Stimulated activated CD4-positive, alpha-beta T cell treated with anti-CD3 and anti-CD28 coated beads, Interleukin-12 subunit alpha, Interleukin-12 subunit beta, amount 100 ng/mL, for 4 hours (primary cell): ENCODE measurements around the gene TMEM186.
"Not testable (repeated sequence)": the region's sequence is repeated elsewhere in the genome, so short reads cannot be mapped to it uniquely, and the experiment has no call there.

Experiments used
- DNase-seq: peaks from one replicate; pipeline ENCODE4 v3.0.0-alpha.2; 2020

The TMEM186 gene

GRCh38 chr16:8768283-8768682 is 29.2 kb downstream of the TMEM186 start:
- DNase-seq, result no peak

DNA sequence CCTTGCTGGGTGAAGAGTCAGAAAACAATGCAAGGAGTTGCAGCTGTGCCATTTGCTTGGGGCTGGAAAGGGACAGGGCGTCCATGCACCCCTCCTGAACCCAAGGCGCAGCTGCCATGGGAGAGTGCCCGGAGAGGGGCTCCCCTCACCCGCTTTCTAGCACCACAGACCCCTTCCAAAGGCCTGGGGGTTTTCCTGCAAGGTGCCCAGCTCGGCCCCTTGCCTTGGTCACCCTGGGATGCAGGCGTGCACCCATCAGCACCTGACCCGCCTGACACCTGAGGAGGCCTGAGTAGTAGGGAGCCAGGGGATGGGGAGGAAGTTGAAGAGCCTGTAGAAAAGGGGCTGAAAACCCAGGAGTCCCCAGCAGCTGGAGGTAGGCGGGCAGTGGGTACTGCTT is 30.3 kb downstream of the TMEM186 start:
- no peak for DNase-seq

GRCh38 chr16:8764525-8765250 is 32.8 kb downstream of the TMEM186 start:
- DNase-seq, result no peak

DNA sequence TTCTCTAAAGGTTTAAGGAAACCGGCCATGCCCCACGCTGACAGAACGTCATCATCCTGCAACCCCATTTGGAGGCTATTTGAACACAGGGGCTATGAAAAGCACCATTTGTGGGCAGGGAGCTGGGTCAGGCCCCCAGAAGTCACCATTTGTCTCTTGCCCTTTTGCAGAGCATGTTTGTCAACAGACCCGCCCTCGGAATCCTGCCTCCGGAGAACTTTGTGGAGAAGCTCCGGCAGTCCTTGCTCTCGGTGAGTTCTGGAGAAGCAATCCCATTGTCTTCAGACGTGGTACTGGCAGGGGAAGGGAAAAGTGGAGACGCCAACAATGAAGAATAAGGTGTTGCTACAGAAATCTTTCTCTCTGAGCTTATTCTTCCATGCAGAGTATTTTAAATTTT is 33.5 kb downstream of the TMEM186 start:
- no peak for DNase-seq

DNA sequence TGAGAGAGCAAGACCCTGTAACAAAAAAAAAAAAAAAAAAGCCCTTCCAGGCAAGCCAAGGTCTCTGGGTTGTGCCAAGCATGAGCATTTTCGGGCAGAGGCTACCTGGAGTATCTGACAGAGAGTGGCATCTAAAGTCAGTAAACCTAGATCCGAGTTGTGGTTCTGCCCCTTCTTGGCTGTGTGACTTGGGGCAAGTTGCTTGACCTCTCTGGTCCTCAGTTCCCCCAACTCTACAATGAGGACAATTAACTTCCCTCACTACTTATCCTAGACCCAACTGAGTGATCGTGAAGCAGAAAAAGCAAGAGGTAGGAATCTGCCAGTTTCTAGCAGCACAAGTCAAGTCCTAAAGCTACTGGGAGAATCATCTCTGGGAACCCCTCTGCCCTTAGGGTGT is 34.4 kb downstream of the TMEM186 start:
- no peak for DNase-seq

DNA sequence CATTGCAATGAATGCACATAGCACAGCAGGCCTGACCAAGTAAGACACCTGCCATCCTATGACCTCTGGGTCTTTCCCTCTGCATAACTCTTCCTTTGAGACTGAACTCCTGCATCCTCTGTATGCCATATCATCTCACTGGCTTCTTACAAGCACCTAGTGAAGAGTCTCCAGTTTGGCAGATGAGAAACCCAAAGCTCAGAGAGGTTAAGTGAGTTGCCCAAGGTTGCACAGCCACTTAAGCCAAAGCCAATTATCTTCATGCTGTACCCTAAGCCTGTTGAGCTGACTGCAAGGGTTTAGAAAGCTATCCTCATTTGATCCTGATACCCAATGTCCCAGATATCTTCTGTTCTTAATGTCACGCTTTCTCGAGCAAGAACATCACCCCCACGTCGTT is 35.2 kb downstream of the TMEM186 start:
- no peak for DNase-seq

DNA sequence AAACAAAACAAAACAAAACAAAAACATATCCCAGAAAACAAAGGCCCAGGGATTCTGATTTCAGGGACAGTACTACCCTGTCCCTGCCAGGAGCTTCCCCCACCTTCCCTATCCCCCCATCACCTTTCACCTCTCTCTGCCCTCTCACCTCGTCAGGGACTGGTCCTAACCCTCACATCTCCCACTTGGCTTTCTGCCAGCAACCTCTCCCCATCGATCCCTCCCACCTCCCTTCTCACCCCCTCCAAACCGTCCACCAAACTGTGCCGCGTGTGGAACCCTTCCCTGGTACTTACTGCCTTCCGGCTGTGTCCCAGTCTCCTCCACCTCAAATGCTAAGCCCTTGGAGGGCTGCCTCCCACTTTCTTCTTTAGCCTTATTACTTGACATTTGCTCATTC is 36.4 kb downstream of the TMEM186 start:
- no peak for DNase-seq

DNA sequence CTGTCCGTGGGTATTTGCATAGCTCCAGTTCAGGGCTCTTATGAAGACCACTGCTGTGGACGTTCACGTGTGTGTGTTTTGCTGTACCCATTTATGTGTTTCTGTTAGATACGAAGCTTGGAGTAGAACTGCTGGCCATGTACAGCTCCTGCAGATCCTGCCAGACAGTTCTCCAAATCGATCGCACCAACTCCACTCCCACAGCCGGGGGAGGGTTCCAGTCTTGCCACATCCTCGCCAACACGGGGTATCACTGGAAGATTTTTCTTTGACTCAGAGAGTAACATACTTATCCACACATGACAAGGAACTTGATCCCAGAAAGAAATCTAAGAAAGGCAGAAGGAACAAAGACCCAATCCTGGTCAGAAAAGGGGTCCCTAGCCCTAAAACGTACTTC is 37.4 kb downstream of the TMEM186 start:
- no peak for DNase-seq

GRCh38 chr16:8758022-8758421 is 39.4 kb downstream of the TMEM186 start:
- DNase-seq, result no peak

DNA sequence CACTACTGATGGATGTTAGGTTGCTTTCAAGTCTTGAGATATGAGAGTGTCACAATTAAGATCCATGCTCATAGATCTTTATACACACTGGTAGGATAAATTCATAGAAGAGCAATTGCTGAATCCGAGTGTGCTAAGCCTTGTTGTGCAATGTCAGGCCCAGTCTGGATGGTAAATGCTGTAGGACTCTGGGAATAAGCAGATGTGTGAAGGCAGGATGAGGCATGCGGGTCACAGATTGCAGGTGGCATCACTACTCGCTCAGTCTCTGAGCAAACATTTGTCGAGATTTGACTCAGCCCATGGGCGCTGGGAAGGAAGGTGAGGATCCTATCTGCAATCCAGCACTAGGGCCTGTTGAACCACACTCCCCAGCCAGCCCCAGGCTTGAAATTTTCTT is 40.7 kb downstream of the TMEM186 start:
- no peak for DNase-seq

DNA sequence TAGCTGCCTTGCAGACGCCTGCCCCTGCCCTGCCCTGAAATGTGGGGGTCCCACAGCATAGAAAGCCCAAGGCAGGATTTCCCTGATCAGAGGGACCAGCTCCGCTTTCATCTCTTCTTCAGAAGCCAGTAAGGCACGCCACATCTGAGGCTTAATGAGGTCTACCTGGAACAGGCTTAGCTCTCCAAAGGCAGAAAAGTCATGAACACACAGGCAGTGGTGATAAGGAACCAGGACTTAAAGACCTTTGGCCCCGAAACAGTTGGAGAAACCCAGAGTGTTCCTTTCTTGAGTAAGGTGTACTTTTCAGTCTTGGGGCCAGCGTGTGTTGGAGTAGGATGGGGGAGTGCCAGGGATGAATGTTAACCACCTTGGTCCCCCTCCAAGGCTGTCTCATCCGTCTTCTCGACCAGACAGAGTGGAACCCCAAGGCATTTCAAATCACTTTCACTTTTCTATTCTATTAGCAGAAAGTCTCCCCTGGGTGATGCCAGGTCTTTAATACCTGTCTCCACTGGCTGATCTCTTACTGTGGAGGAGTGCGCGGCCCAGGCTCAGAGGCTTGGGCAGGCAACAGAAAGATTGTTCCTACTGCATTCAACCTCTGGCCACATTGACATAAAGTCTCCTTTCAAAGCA is 43.9 kb downstream of the TMEM186 start:
- no peak for DNase-seq

GRCh38 chr16:8752706-8753105 is 44.7 kb downstream of the TMEM186 start:
- DNase-seq, result no peak

DNA sequence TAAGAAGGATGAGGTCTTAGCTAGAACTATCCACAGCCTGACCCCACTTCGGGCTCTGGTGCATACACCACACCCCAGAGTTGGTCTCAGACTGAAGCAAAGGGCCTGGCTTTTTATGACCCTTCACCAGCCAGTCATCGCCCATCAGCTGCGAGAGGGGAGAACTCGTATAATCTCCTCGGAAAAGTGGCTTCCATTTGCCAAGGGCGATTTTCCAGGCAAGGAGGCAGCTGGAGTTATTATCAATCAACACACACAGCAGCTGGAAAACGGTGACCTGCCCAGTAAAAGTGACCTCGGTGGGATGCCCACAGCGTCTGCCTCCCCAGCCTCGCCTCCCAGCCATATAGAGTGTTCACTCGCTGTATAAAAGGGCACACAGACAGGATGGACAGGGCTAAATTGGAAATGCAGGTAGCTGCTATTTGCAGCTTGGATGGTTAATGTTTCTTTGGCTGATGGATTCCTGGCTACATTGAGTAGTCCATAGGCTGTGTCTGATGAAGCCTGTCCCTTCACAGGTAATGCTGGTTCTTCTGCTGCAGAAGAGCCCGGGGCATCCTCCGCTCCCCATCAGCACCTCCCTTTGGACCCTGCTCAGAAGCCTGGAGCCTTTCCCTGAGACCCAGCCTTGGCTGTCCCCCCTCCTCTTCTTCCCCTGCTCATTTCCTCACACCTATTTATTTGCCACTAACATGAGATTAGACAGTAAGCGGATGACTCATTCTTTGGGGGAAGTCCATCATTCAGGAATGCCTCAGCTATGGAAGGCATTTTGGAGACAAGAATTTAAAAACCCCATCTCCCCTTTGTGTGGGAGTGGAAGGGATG is 45.7 kb downstream of the TMEM186 start:
- no peak for DNase-seq

GRCh38 chr16:8748944-8749343 is 48.5 kb downstream of the TMEM186 start:
- DNase-seq, result not testable (repeated sequence)
